T-helper 9 cell (primary cell): ENCODE measurements around the gene B3GNT9.

Experiments
- DNase-seq: peaks from one replicate; pipeline ENCODE4 v3.0.0-alpha.2; 2020

Gene B3GNT9

DNA sequence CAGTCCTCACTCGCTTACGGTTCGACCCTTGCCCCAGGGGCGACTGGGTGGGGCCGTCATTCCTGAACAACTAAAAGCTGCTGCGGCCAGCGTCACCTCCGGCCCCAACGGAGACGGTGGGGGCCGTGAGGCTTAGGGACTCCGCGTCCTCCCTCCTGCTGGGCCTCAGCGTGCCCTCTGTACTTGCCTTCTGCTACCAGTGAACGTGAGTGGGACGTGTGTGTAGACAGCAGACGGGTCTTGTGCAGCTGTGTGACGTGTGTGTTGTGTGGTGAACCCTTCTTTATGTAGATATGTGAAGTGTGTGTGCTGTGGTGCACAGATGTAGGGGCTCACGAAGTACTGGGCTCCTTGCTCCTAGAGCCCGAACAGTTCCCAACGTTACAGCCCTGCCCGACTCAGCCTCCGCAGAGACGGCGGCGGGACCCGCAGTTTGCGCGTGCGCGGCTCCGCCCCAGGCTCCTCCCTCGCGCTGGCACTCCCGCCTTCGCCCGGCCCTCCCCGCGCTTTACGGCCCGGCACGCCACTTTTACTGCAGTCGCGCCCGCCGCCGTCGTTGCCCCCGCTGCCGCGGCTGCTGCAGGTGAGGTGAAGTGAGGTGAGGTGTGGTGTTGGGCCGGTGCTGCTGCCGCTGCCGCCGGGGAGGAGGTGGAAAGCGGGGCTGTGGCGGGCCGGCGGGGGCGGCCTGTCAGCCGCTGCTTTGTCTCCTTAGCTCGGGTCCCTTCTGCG is 41.2 kb downstream of the B3GNT9 start, which contains the start of gene PHAF1:
PHAF1 (plus strand) TSS at position 535 of the 729 bp plus-strand sequence. CDS start 235 bp downstream, outside the sequence.
- peak; percentile 96 for DNase-seq

DNA sequence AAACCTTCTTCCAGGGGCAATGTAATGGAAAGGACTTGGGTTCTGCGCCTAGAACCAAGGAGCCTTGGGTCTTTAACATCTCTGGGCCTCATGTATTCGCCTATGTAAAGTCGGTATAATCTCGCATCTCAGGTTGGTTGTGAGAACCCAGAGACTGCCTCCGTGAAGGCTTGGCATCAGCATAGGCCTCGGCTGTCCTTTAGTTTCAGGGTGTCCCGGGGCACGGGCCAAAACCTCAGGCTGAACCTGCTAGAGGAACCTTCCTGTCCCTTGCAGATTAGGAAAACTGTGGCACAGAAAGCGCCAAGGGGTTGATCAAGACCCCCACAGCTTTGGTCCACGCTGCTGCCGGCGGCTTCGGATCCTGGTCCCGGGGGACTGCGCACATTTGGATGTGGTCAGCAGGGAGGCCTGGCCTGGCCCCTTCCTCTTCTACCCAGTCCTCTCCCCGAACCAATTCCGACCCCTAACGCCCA is 41.8 kb downstream of the B3GNT9 start:
- no peak for DNase-seq

DNA sequence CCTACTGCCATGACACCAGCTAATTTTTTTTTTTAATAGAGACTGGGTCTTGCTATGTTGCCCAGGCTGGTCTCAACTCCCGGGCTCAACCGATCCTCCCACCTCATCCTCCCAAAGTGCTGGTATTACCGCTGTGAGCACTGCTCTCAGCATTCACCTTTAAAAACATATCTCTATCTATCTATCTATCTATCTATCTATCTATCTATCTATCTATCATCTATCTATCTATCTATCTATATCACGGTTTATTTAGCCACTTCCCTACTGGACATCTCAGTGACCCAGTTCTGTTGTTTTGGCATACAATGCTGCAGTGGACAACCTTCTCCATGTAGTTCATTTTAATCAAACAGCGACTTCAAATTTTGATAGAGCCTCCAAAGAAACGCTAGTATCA is 42.3 kb downstream of the B3GNT9 start:
- no peak for DNase-seq

DNA sequence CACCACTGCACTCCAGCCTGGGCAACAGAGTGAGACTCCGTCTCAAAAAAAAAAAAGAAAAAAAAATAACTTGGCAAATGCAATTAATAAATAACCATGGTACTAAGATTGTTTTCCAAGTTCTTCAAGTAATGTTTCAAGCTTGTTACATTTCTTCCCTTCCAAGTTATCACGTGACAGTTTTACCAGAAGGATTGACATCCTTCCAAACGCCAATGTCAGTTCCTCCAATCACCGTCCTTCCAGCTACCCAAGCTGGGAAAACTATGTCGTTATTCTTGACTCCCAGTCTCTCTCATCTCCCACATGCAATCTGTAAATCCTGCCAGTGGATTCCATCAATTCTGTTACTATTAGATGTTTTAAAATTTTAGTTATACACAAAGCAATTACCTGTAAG is 44.9 kb downstream of the B3GNT9 start:
- DNase-seq, result no peak

DNA sequence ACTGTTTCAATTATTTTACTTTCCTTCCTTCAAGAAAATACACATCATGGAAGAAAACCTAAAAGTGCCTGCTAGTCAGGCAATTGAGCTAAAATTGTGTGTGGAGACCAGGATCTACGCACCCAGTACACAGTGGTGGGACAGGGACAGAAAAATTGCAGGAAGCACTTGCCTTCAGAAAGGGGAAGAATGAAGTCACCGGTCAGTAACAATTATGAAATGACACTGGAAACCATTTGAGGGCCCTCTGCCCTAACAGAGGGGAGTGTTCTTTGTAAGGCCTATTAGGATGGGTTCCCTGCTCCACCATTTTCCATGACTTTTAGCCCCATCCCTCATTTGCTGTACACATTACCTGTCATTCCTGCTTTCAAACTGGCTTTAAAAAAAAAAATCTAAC is 45.6 kb downstream of the B3GNT9 start:
- DNase-seq, result no peak

DNA sequence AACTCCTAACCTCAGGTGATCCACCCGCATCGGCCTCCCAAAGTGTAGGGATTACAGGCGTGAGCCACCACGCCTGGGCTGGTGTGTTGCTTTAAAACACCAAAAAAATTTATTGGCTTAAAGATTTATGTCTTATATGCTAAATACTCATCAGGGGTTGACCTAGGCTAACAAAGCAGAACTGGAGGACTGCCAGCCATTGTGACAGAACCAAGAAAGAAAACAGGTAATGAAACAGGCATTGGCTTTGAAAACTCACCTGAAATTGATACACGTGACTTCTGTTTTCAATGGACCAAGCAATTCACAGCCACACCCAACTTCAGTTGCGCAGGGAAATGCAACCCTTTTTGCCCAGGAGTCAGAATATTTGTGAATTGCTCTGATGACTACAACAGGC is 46.0 kb downstream of the B3GNT9 start:
- no peak for DNase-seq

DNA sequence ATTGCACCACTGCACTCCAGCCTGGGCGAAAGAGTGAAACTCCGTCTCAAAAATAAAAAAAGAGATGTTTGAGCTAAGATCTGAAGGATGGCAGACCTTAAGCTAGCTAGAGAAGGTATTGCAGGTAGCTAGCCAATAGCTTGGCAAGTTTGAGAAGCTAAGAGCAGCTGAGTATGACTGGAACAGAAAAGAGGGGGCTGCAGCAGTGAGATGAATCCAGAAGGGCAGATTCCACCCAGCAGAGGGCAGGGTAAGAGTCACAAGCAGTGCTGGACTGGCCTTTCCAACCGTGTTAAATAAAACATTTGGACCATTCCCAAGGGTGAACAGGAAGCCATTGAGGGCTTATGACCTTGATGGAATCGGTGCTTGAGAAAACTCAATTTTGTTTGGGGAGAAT is 46.7 kb downstream of the B3GNT9 start:
- no peak for DNase-seq

DNA sequence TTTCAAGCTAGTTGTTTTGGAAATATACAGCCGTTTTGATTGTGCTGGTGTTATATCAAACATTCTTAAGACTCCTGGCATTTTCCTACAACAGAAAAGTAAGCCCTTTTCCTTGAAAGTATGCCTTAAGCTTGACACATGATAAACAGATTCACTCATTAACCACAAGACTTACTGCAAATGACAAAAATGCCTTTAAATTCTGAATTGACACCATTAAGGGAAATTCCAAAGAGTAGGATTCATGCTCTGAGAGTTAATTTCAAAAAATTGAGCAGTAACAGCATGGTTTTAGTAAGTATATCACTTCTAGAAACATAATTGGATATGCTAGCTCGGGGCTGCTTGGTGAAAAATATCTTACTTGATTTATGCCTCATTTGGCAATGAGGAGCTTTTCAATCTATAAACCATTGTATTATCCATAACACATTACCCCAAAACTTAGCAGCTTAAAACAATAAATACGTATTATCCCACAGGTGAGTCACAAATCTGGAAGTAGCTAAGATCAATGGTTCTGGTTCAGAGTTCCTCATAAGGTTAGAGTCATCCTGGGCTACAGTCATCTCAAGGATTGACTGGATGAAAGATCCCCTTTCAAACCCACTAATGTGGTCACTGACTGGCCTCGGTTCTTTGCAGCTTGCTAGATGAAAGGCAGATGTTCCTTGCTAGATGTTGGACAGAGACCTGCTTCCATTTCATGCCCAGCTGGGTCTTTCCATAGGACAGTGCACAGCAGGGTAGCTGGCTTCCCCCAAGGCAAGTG is 49.3 kb downstream of the B3GNT9 start:
- no peak for DNase-seq

DNA sequence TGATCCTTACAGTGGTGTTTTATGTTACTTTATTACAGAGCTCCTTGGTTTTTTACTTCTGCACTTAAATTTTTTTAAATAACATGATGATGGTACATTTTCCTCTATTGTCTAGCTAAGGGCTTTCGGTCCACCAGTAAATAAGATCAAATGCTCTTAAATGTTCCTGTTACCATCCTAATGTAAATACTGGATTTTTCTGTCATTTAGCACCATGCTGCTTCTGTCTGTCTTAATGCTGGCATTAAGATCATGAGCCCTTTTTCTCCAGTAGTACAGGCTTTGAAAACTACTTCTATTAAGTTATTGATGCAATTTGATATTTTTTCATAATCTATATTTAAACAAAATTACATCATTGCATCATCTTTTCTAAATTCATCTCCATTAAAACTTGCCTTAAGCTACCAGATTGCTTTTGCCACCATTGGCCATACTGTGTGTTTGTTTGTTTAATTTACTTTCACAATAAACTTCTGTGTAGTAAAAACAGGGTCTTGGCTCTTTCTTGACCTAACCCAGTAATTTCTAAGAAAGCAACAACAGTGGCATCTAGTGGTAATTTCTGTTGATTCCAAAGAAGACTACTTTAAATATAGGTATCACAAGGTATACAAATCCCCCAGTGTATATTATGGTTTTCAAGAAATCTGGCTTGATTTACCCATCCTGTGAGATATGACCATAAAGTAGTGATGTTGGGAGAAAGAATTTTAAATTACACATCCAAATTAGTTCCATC is 50.1 kb downstream of the B3GNT9 start:
- DNase-seq, result no peak

DNA sequence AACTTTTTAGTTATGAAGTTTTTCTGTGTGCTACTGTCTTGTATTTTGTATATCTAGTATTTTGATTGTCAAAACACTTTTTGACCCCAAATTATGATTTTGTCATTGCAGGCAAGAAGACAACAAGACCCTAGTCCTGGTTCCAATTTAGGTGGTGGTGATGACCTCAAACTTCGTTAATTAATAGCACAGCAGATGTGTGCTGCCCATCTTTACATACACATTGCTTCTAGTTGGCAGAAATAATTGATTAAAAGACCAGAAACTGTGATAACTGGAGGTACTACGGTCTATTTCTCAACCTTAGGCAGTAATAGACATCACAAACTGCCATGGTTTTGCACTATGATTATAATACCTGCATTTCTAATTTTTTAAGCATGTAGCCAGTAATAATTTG is 52.2 kb downstream of the B3GNT9 start:
- DNase-seq, result no peak
